K562 (cell line): ENCODE measurements around the gene LMAN1L. TPM values are rescaled to one million over a fixed set of nuclear protein-coding genes. Genes with fewer than 3 reads are reported as not detected.

Source experiments
- ATAC-seq: fragments of 200-7000 bp; cut with Tn5 transposase; 3 replicates; pipeline ENCODE4 v1.9.1; 2020; ENCODE audit warnings: moderate library complexity
- BruUV-seq: library from RNA; stranded (reverse); fragments of 400-500 nt; replicated peaks from 2 replicates; lab custom pipeline; 2021; lab: Mats Ljungman, UMichigan
- CTCF ChIA-PET: fragments of 300-600 bp; formaldehyde crosslinking; extraction: SDS; loops from one replicate; lab custom pipeline; 2021; ENCODE audit warnings: low intra/inter-chr PET ratio; lab: Yijun Ruan, JAX
- POLR2A ChIA-PET: fragments of 300-600, 350-650 bp; sonication (Branson Sonifier 250); formaldehyde crosslinking; extraction: SDS; loops from one replicate; lab custom pipeline; 2021; ENCODE audit warnings: antibody characterized with exemption, inconsistent platforms; lab: Yijun Ruan, JAX
- DNase-seq, 4 experiments: peaks; one replicate each; pipeline versions ENCODE4 v3.0.0 to v3.0.0-alpha.2; 2011 to 2018; ENCODE audit warnings: low spot score in 3 of 4, mixed read lengths in 3 of 4; ENCODE audit errors: extremely low read depth in 1 of 4
- FAIRE-seq: peaks from 2 replicates; lab custom pipeline; 2011; peaks lifted over from hg19 to GRCh38; lab: Jason Lieb, UNC
- H2AFZ ChIP-seq: 2 replicates; pipeline ENCODE4 v1.6.0; 2011; ENCODE audit warnings: low read depth, low read length, control low read depth, inconsistent platforms
- H3K27ac ChIP-seq: fragments of 200-600 bp; 3 replicates; pipeline ENCODE4 v1.8.0; 2011; ENCODE audit warnings: low read depth, mild to moderate bottlenecking, control low read depth, inconsistent platforms, low read length, moderate library complexity, mixed read lengths; ENCODE audit errors: extremely low read depth
- H3K27me3 ChIP-seq, 2 experiments: fragments of 300-600 bp in 1 of 2; 2 replicates in 1 of 2; 3 replicates in 1 of 2; pipeline versions ENCODE4 v1.6.0 to v1.8.0; 2011; ENCODE audit warnings: inconsistent platforms in 2 of 2, low read length in 2 of 2, mild to moderate bottlenecking in 1 of 2, mixed read lengths in 1 of 2, moderate library complexity in 1 of 2; ENCODE audit not compliant: control insufficient read depth in 2 of 2, insufficient read depth in 2 of 2
- H3K36me3 ChIP-seq: fragments of 300-600 bp; 3 replicates; pipeline ENCODE4 v1.8.0; 2011; ENCODE audit warnings: mild to moderate bottlenecking, low read length, inconsistent platforms; ENCODE audit not compliant: control insufficient read depth, insufficient read depth
- H3K4me1 ChIP-seq, 2 experiments: fragments of 200-600 bp in 1 of 2; replicated peaks in 1 of 2; 2 replicates in 1 of 2; 3 replicates in 1 of 2; pipeline versions ENCODE4 v1.5.1 to v1.8.0; 2011; ENCODE audit warnings: inconsistent platforms in 2 of 2, low read length in 2 of 2, mild to moderate bottlenecking in 1 of 2, mixed read lengths in 1 of 2, moderate library complexity in 1 of 2; ENCODE audit not compliant: control insufficient read depth in 2 of 2, insufficient read depth in 2 of 2
- H3K4me2 ChIP-seq: 2 replicates; pipeline ENCODE4 v1.6.1; 2011; ENCODE audit warnings: low read length, control low read depth, inconsistent platforms, mixed read lengths; ENCODE audit not compliant: insufficient read depth
- H3K4me3 ChIP-seq: fragments of 200-600 bp; sonication (generic), shearing (Covaris generic); 2 replicates; pipeline ENCODE4 v1.5.1; 2016; ENCODE audit warnings: control low read depth, inconsistent platforms
- H3K79me2 ChIP-seq: fragments of 200-600 bp; 3 replicates; pipeline ENCODE4 v1.8.0; 2011; ENCODE audit warnings: low read length, inconsistent platforms; ENCODE audit not compliant: control insufficient read depth, insufficient read depth
- H3K9ac ChIP-seq, 2 experiments: 2 replicates each; pipeline versions ENCODE4 v1.6.0 to v1.6.1; 2011; ENCODE audit warnings: low read depth in 2 of 2, low read length in 2 of 2, control low read depth in 1 of 2, inconsistent platforms in 1 of 2, mild to moderate bottlenecking in 1 of 2, mixed read lengths in 1 of 2; ENCODE audit not compliant: insufficient read depth in 1 of 2
- H3K9me1 ChIP-seq: one replicate; pipeline ENCODE4 v1.6.0; 2011; ENCODE audit warnings: inconsistent platforms, mild to moderate bottlenecking, low read length, moderate library complexity; ENCODE audit not compliant: control insufficient read depth, insufficient read depth
- H3K9me3 ChIP-seq: replicated peaks from 2 replicates; pipeline ENCODE4 v1.5.1; 2011; ENCODE audit warnings: low read depth, low read length, inconsistent platforms; ENCODE audit not compliant: control insufficient read depth, insufficient read depth
- H4K20me1 ChIP-seq: replicated peaks from 2 replicates; pipeline ENCODE4 v1.6.1; 2011; ENCODE audit warnings: low read length, inconsistent platforms, mixed read lengths; ENCODE audit not compliant: control insufficient read depth, insufficient read depth
- ATF1 ChIP-seq, 2 experiments: fragments of 450-650 bp in 1 of 2; IDR thresholded peaks; 2 replicates each; pipeline ENCODE4 v1.6.1; 2016; ENCODE audit warnings: missing compliant biosample characterization in 1 of 2, missing genetic modification characterization in 1 of 2
- BRCA1 ChIP-seq, 2 experiments: fragments of 450-650 bp in 1 of 2; sonication (generic) in 1 of 2; formaldehyde crosslinking in 1 of 2; IDR thresholded peaks; 2 replicates each; pipeline versions ENCODE4 v1.5.0 to v1.6.1; 2017 to 2020; ENCODE audit warnings: mild to moderate bottlenecking in 1 of 2, missing genetic modification reagents in 1 of 2
- ETS2 ChIP-seq: IDR thresholded peaks from 2 replicates; pipeline ENCODE4 v1.6.1; 2016; ENCODE audit warnings: borderline replicate concordance, missing genetic modification characterization, mild to moderate bottlenecking, moderate library complexity, missing compliant biosample characterization; ENCODE audit not compliant: poor library complexity, severe bottlenecking
- ETV5 ChIP-seq: sonication (generic); formaldehyde crosslinking; IDR thresholded peaks from 2 replicates; pipeline ENCODE4 v1.4.0; 2020; ENCODE audit warnings: low read depth, mild to moderate bottlenecking, missing genetic modification reagents
- KDM1A ChIP-seq, 2 experiments: fragments of 450-650 bp; IDR thresholded peaks; 2 replicates each; pipeline ENCODE4 v1.6.1; 2016; ENCODE audit warnings: mild to moderate bottlenecking in 2 of 2
- PTBP1 ChIP-seq: fragments of 200-400 bp; formaldehyde crosslinking; IDR thresholded peaks from 2 replicates; pipeline ENCODE4 v1.6.1; 2017; ENCODE audit warnings: low read depth, low read length
- RFX1 ChIP-seq: fragments of 450-650 bp; IDR thresholded peaks from 2 replicates; pipeline ENCODE4 v1.6.1; 2016; ENCODE audit warnings: mild to moderate bottlenecking, moderate library complexity
- ZNF133 ChIP-seq: fragments of 250-450 bp; sonication (Bioruptor Pico); IDR thresholded peaks from 2 replicates; pipeline ENCODE4 v1.4.0; 2020; ENCODE audit warnings: mild to moderate bottlenecking
- ZNF184 ChIP-seq: sonication (generic); formaldehyde crosslinking; IDR thresholded peaks from 2 replicates; pipeline ENCODE4 v1.5.0; 2020; ENCODE audit warnings: missing genetic modification reagents
- ZNF316 ChIP-seq: fragments of 450-650 bp; IDR thresholded peaks from 2 replicates; pipeline ENCODE4 v1.6.1; 2016
- ZNF75A ChIP-seq: fragments of 450-650 bp; formaldehyde crosslinking; IDR thresholded peaks from 2 replicates; pipeline ENCODE4 v1.4.0; 2020; ENCODE audit warnings: mild to moderate bottlenecking
- WGBS: fragments of 100-300 bp; shearing (Covaris generic); methylation state at CpG from one replicate; pipeline ENCODE4 v1.1.6; 2016; ENCODE audit warnings: low coverage, mixed read lengths; ENCODE audit not compliant: insufficient coverage; ENCODE audit errors: missing lambda C conversion rate; 5-methylcytosine and 5-hydroxymethylcytosine counted together
- in situ Hi-C: fragments of 300-500 bp; cut with MboI; formaldehyde crosslinking; loops from 4 replicates; pipeline ENCODE4 v1.15.0; 2018; ENCODE audit warnings: inconsistent platforms, mixed read lengths
- intact Hi-C: fragments of 100-400 bp; cut with micrococcal nuclease; formaldehyde crosslinking; loops from 2 replicates; pipeline ENCODE4 v1.14.2; 2022
- polyA plus RNA-seq, 8 experiments: library from polyadenylated mRNA; depleted of rRNA in 4 of 8; stranded (reverse) in 5 of 8; unstranded in 3 of 8; fragments of >200 nt; fragmentation: Nextera tagmentation in 2 of 8; fragmentation: Illumina TruSeq in 1 of 8; extraction: Ambion mirVana in 2 of 8; extraction: Trizol in 1 of 8; gene quantifications; 2 replicates each; pipeline versions ENCODE4 v1.2.1 to v1.2.3, GENCODE V29; 2011 to 2014; ENCODE audit warnings: inconsistent platforms in 1 of 8, missing spikeins in 1 of 8
- total RNA-seq, 7 experiments: library from RNA; depleted of rRNA in 6 of 7; stranded (reverse); fragments of >200 nt in 6 of 7; fragmentation: Illumina TruSeq in 2 of 7; extraction: Trizol in 2 of 7; gene quantifications; 2 replicates each; pipeline versions ENCODE4 v1.2.1 to v1.2.3, GENCODE V29; 2011 to 2021; ENCODE audit warnings: low replicate concordance in 1 of 7
- TF ChIP-seq, protein P1 (sequence below): fragments of 450-650 bp; IDR thresholded peaks from one replicate; pipeline ENCODE4 v1.6.1; 2018; ENCODE audit warnings: mild to moderate bottlenecking, moderate library complexity; ENCODE audit not compliant: partially characterized antibody

Gene LMAN1L
- total and polyA plus RNA-seq, 9 of the 15 experiments (the other 6 are each of a cell fraction or from before 2014, with no cell fraction given): not detected

DNA sequence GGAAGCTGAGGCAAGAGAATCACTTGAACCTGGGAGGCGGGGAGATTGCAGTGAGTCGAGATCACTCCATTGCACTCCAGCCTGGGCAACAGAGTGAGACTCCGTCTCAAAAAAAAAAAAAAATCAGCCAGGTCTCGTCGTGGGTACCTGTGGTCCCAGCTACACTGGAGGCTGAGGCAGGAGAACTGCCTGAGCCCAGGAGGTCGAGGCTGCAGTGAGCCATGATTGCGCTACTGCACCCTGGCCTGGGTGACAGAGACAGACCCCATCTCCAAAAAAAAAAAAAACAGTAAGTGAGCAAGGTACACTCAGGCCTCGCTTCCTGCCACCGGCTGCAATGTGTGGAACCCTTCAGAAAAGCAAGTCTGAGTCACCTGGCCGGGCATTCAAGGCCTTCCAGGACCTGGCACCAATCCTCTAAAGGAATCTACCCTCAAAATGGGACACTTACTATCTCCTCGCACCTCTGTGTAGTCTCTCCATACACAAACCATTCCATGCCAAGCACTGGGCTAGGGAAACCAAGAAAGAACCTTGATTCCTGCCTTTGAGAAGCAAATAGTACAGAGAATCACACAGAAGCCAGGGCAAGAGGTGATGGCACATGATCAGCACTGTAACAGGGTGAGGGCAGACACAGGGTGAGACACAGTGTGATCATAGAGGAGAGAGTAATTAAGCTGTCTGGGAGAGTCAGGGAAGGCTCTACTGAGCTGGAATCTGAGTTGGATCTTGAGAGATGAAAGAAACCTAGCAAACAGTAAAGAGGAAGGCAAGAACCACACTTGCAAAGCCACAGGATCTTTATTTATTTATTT is 50.8 kb downstream of the LMAN1L start:
- TF ChIP-seq RFX1 (no peak), ZNF75A (no peak), ETS2 (tag) (no peak), PTBP1 (no peak), ZNF184 (CRISPR knock-in tag) (no peak), BRCA1 (IDR thresholded peaks at IDR 0.05) (no peak), BRCA1 (CRISPR knock-in tag; IDR thresholded peaks at IDR 0.05) (no peak), ATF1 (CRISPR knock-in tag; IDR thresholded peaks at IDR 0.05) (no peak), ATF1 (tag; IDR thresholded peaks at IDR 0.05) (no peak), ETV5 (no peak), KDM1A (IDR thresholded peaks at IDR 0.05) (no peak), ZNF133 (CRISPR knock-in tag) (no peak), ZNF316 (no peak)
- TF ChIP-seq, protein P1, sequence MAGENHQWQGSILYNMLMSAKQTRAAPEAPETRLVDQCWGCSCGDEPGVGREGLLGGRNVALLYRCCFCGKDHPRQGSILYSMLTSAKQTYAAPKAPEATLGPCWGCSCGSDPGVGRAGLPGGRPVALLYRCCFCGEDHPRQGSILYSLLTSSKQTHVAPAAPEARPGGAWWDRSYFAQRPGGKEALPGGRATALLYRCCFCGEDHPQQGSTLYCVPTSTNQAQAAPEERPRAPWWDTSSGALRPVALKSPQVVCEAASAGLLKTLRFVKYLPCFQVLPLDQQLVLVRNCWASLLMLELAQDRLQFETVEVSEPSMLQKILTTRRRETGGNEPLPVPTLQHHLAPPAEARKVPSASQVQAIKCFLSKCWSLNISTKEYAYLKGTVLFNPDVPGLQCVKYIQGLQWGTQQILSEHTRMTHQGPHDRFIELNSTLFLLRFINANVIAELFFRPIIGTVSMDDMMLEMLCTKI: no peak
- TF ChIP-seq, all 486 proteins: peak for 0
- Histone ChIP-seq H3K9me1 (peaks cover 7% of the 10 kb centered on the region), H3K36me3 (peaks cover 24% of the 10 kb centered on the region; the same call in 2 of the 3 replicates), H3K4me1 (peaks cover 0 to 5% of the 10 kb centered on the region in 2 experiments; a peak in 1 of 5 replicates), H3K27me3 (no peaks in the 10 kb centered on the region), H3K9ac (no peak overlapping the region; a peak in 1 of 4 replicates), H3K79me2 (peaks cover 38% of the 10 kb centered on the region), H3K4me3 (no peak overlapping the region), H4K20me1 (no peaks in the 10 kb centered on the region), H3K9me3 (no peaks in the 10 kb centered on the region; the same call in 1 of the 2 replicates), H2AFZ (no peak overlapping the region), H3K4me2 (no peak overlapping the region), H3K27ac (no peak overlapping the region)
- DNase-seq (no peak), FAIRE-seq (no peak), ATAC-seq (no peak)
- in situ Hi-C loops: no loop called here
- ChIA-PET CTCF (no interaction called here), POLR2A (interaction anchor here (0.8 to 1.2 kb wide), 3 partner anchors 8 to 139 kb away, joined by 3 to 5 read pairs (median 3); no protein-coding TSS in a partner anchor)
- intact Hi-C loops: no loop called here
- WGBS: 69% methylated on average over 10 of the region's 11 CpGs
- BruUV-seq: no TSS peak
